CD14-positive monocyte (primary cell): ENCODE results near the gene ST6GALNAC3. TPM values are rescaled to one million over a fixed set of nuclear protein-coding genes. Genes with fewer than 3 reads are reported as not detected.

Experiments
- DNase-seq, 3 donors: peaks; one replicate each; pipeline ENCODE4 v3.0.0-alpha.2; 2011 to 2022
- H2AFZ ChIP-seq: 2 replicates; pipeline ENCODE4 v1.6.0; 2012; ENCODE audit warnings: mild to moderate bottlenecking, low read depth, low read length, inconsistent platforms; ENCODE audit not compliant: insufficient read depth, poor library complexity, severe bottlenecking
- H3K27ac ChIP-seq, 2 donors: 1 replicate in 1 of 2; 2 replicates in 1 of 2; pipeline ENCODE4 v1.5.1; 2012 to 2013; ENCODE audit warnings: low read length in 2 of 2, control low read depth in 1 of 2, inconsistent platforms in 1 of 2, low read depth in 1 of 2, mild to moderate bottlenecking in 1 of 2
- H3K27me3 ChIP-seq, 2 donors: one replicate each; pipeline versions ENCODE4 v1.6.0 to v1.6.1; 2011 to 2013; ENCODE audit warnings: low read length in 2 of 2; ENCODE audit not compliant: control insufficient read depth in 2 of 2, insufficient read depth in 2 of 2
- H3K36me3 ChIP-seq, 2 donors: replicated peaks in 1 of 2; 1 replicate in 1 of 2; 2 replicates in 1 of 2; pipeline versions ENCODE4 v1.5.1 to v1.6.1; 2012 to 2013; ENCODE audit warnings: low read length in 2 of 2, control low read depth in 1 of 2, inconsistent platforms in 1 of 2, mild to moderate bottlenecking in 1 of 2; ENCODE audit not compliant: insufficient read depth in 2 of 2, control insufficient read depth in 1 of 2
- H3K4me1 ChIP-seq, 2 donors: 1 replicate in 1 of 2; 2 replicates in 1 of 2; pipeline versions ENCODE4 v1.5.1 to v1.6.1; 2012 to 2013; ENCODE audit warnings: low read length in 2 of 2, control low read depth in 1 of 2, inconsistent platforms in 1 of 2, mild to moderate bottlenecking in 1 of 2, moderate library complexity in 1 of 2; ENCODE audit not compliant: insufficient read depth in 2 of 2, control insufficient read depth in 1 of 2
- H3K4me2 ChIP-seq: replicated peaks from 2 replicates; pipeline ENCODE3; 2012; ENCODE audit warnings: low read length, moderate library complexity, mild to moderate bottlenecking; ENCODE audit not compliant: poor library complexity, severe bottlenecking; ENCODE audit errors: extremely low read depth
- H3K4me3 ChIP-seq, 3 experiments: fragments of 200-600 bp in 1 of 3; sonication (generic) in 1 of 3; replicated peaks in 1 of 3; 1 replicate in 2 of 3; 2 replicates in 1 of 3; pipeline ENCODE4 v1.5.1; 2011 to 2013; ENCODE audit warnings: low read length in 3 of 3, mild to moderate bottlenecking in 3 of 3, control low read depth in 2 of 3, low read depth in 2 of 3, inconsistent platforms in 1 of 3, moderate library complexity in 1 of 3
- H3K79me2 ChIP-seq: 2 replicates; pipeline ENCODE4 v1.6.0; 2012; ENCODE audit warnings: mild to moderate bottlenecking, control low read depth, inconsistent platforms, low read length, moderate library complexity; ENCODE audit not compliant: insufficient read depth
- H3K9ac ChIP-seq: 2 replicates; pipeline ENCODE4 v1.6.0; 2017; ENCODE audit warnings: low read length, mild to moderate bottlenecking; ENCODE audit not compliant: insufficient read depth, poor library complexity, severe bottlenecking
- H3K9me3 ChIP-seq, 2 donors: replicated peaks in 1 of 2; 1 replicate in 1 of 2; 2 replicates in 1 of 2; pipeline versions ENCODE4 v1.5.1 to v1.6.1; 2012 to 2013; ENCODE audit warnings: low read length in 2 of 2, control low read depth in 1 of 2; ENCODE audit not compliant: control insufficient read depth in 1 of 2, insufficient read depth in 1 of 2
- H4K20me1 ChIP-seq: 2 replicates; pipeline ENCODE4 v1.6.0; 2012; ENCODE audit warnings: mild to moderate bottlenecking, low read length, control low read depth, moderate library complexity; ENCODE audit not compliant: insufficient read depth
- H3K27ac Mint-ChIP-seq, 7 donors: one replicate each; pipeline ENCODE4 v1.8.0; 2020; ENCODE audit warnings: mild to moderate bottlenecking in 7 of 7, mixed read lengths in 7 of 7, moderate library complexity in 6 of 7, inconsistent platforms in 2 of 7
- H3K27me3 Mint-ChIP-seq, 3 donors: one replicate each; pipeline ENCODE4 v1.8.0; 2021 to 2022; ENCODE audit warnings: low read depth in 3 of 3, mild to moderate bottlenecking in 3 of 3, mixed read lengths in 3 of 3, moderate library complexity in 3 of 3, inconsistent platforms in 1 of 3
- H3K36me3 Mint-ChIP-seq, 2 donors: one replicate each; pipeline ENCODE4 v1.8.0; 2020; ENCODE audit warnings: mixed read lengths in 2 of 2, inconsistent platforms in 1 of 2, mild to moderate bottlenecking in 1 of 2
- H3K4me1 Mint-ChIP-seq: one replicate; pipeline ENCODE4 v1.8.0; 2020; ENCODE audit warnings: mild to moderate bottlenecking, mixed read lengths
- H3K4me3 Mint-ChIP-seq, 2 donors: one replicate each; pipeline ENCODE4 v1.8.0; 2020; ENCODE audit warnings: mild to moderate bottlenecking in 2 of 2, mixed read lengths in 2 of 2, moderate library complexity in 1 of 2
- H3K9me3 Mint-ChIP-seq, 7 donors: one replicate each; pipeline ENCODE4 v1.8.0; 2020 to 2022; ENCODE audit warnings: mixed read lengths in 7 of 7, mild to moderate bottlenecking in 6 of 7, moderate library complexity in 6 of 7, inconsistent platforms in 2 of 7
- WGBS: methylation state at CpG from one replicate; pipeline ENCODE4 v1.1.5; 2013; ENCODE audit warnings: missing lambda C conversion rate; ENCODE audit not compliant: insufficient coverage; 5-methylcytosine and 5-hydroxymethylcytosine counted together
- intact Hi-C, 2 donors: fragments of 100-400 bp; cut with micrococcal nuclease; formaldehyde crosslinking; loops; one replicate each; pipeline versions ENCODE4 v1.15.0 to v1.15.1; 2023
- polyA plus RNA-seq, 3 donors: library from polyadenylated mRNA; depleted of rRNA in 1 of 3; unstranded in 2 of 3; stranded (reverse) in 1 of 3; fragments of 300-500 nt in 2 of 3; fragments of >200 nt in 1 of 3; fragmentation: Illumina TruSeq in 2 of 3; gene quantifications; 1 replicate in 2 of 3; 2 replicates in 1 of 3; pipeline ENCODE4 v1.2.3, GENCODE V29; 2012 to 2021
- TF ChIP-seq, protein P1 (sequence below): fragments of 200-600 bp; IDR thresholded peaks from one replicate; pipeline ENCODE4 v1.8.0; 2022; ENCODE audit warnings: antibody characterized with exemption, mild to moderate bottlenecking

The ST6GALNAC3 gene
- polyA plus RNA-seq, 3 donors = 6.5 to 9.2 (median 7.6) TPM

DNA sequence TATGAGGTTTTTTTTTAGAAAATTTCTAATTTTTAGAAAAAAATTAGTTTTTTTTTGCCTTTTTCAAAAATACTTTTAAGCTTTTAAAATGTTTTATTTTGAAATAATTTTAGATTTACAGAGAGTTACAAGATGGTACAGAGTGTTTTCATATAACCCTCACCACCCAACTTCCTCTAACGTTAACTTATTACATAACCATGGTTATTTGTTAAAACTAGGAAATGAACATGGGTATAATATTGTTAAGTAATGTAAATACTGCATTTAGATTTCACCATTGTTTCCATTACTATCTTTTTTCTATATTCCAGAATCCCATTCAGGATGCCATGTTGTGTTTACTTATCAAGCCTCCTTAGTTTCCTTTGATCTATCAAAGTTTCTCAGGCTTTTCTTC lies 45.2 kb upstream of the ST6GALNAC3 start:
- TF ChIP-seq, protein P1, sequence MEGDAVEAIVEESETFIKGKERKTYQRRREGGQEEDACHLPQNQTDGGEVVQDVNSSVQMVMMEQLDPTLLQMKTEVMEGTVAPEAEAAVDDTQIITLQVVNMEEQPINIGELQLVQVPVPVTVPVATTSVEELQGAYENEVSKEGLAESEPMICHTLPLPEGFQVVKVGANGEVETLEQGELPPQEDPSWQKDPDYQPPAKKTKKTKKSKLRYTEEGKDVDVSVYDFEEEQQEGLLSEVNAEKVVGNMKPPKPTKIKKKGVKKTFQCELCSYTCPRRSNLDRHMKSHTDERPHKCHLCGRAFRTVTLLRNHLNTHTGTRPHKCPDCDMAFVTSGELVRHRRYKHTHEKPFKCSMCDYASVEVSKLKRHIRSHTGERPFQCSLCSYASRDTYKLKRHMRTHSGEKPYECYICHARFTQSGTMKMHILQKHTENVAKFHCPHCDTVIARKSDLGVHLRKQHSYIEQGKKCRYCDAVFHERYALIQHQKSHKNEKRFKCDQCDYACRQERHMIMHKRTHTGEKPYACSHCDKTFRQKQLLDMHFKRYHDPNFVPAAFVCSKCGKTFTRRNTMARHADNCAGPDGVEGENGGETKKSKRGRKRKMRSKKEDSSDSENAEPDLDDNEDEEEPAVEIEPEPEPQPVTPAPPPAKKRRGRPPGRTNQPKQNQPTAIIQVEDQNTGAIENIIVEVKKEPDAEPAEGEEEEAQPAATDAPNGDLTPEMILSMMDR = no peak
- H3K9me3 Mint-ChIP-seq = peaks cover 0 to 8% (median 2%) of the 10 kb centered on the region in 7 donors
- H3K36me3 ChIP-seq = no peaks in the 10 kb centered on the region
- no peaks in the 10 kb centered on the region for H4K20me1 ChIP-seq
- H3K9me3 ChIP-seq = no peaks in the 10 kb centered on the region
- peak overlapping the region in 1 of 7 donors; percentile 15 for H3K27ac Mint-ChIP-seq
- H2AFZ ChIP-seq = no peak overlapping the region
- no peaks in the 10 kb centered on the region for H3K36me3 Mint-ChIP-seq
- H3K79me2 ChIP-seq = no peaks in the 10 kb centered on the region
- no peak overlapping the region for H3K4me3 ChIP-seq
- H3K9ac ChIP-seq = no peak overlapping the region
- H3K27ac ChIP-seq = no peak overlapping the region
- DNase-seq = peak; percentile 4 to 43 (median 7)
- peaks cover 0 to 11% of the 10 kb centered on the region in 2 donors for H3K4me1 ChIP-seq
- intact Hi-C loops = no loop called here
- H3K4me3 Mint-ChIP-seq = no peak overlapping the region
- H3K27me3 Mint-ChIP-seq = peaks cover 0 to 2% (median 0%) of the 10 kb centered on the region in 3 donors
- WGBS = no CpG with 5 or more reads among the region's 1 CpG
- peaks cover 23% of the 10 kb centered on the region for H3K4me1 Mint-ChIP-seq
- no peaks in the 10 kb centered on the region for H3K27me3 ChIP-seq
- H3K4me2 ChIP-seq = no peak overlapping the region

- H3K4me1 Mint-ChIP-seq = peaks cover 23% of the 10 kb centered on the region
- Histone ChIP-seq H3K4me2 (no peak overlapping the region), H3K27ac (no peak overlapping the region), H3K27me3 (no peaks in the 10 kb centered on the region), H3K9ac (no peak overlapping the region), H4K20me1 (no peaks in the 10 kb centered on the region), H3K79me2 (no peaks in the 10 kb centered on the region), H3K9me3 (no peaks in the 10 kb centered on the region), H3K36me3 (no peaks in the 10 kb centered on the region), H2AFZ (no peak overlapping the region), H3K4me3 (no peak overlapping the region), H3K4me1 (peaks cover 0 to 11% of the 10 kb centered on the region in 2 donors)
- no peaks in the 10 kb centered on the region for H3K27me3 Mint-ChIP-seq
- TF ChIP-seq, protein P1 = no peak
- no peak overlapping the region for H3K27ac Mint-ChIP-seq
- intact Hi-C loops = no loop called here
- no peaks in the 10 kb centered on the region for H3K36me3 Mint-ChIP-seq
- no peak overlapping the region for H3K4me3 Mint-ChIP-seq
- H3K9me3 Mint-ChIP-seq = peaks cover 0 to 8% (median 2%) of the 10 kb centered on the region in 7 donors
- DNase-seq = no peak
- WGBS = 80% methylated on average over 1 of the region's 2 CpGs
These were observed 43.0 kb upstream of the ST6GALNAC3 start for GRCh38 chr1:76031496-76031895.
